H9 (cell line): Measurements from ENCODE around the gene CDK14. TPM values are rescaled to one million over a fixed set of nuclear protein-coding genes. Genes with fewer than 3 reads are reported as not detected.

ENCODE experiments used
- DNase-seq: peaks from one replicate; pipeline ENCODE4 v3.0.0-alpha.2; 2017
- H2AFZ ChIP-seq: one replicate; pipeline ENCODE4 v1.6.1; 2013; ENCODE audit warnings: mild to moderate bottlenecking, low read length, control low read depth, moderate library complexity
- H2AK5ac ChIP-seq: 2 replicates; pipeline ENCODE4 v1.6.1; 2013; ENCODE audit warnings: low read length, control low read depth, mixed read lengths; ENCODE audit not compliant: insufficient read length
- H2BK120ac ChIP-seq: one replicate; pipeline ENCODE4 v1.6.1; 2013; ENCODE audit warnings: low read depth, mild to moderate bottlenecking, low read length, control low read depth, inconsistent platforms; ENCODE audit not compliant: poor library complexity, severe bottlenecking
- H2BK12ac ChIP-seq: 2 replicates; pipeline ENCODE4 v1.6.1; 2013; ENCODE audit warnings: low read length, control low read depth, mixed read lengths, low read depth; ENCODE audit not compliant: insufficient read length
- H2BK15ac ChIP-seq: 2 replicates; pipeline ENCODE4 v1.6.1; 2013; ENCODE audit warnings: low read depth, low read length, control low read depth
- H2BK20ac ChIP-seq: one replicate; pipeline ENCODE4 v1.6.1; 2013; ENCODE audit warnings: low read depth, mild to moderate bottlenecking, low read length, control low read depth, inconsistent platforms; ENCODE audit not compliant: poor library complexity, severe bottlenecking
- H2BK5ac ChIP-seq: 2 replicates; pipeline ENCODE4 v1.6.1; 2013; ENCODE audit warnings: low read length, control low read depth, mixed read lengths; ENCODE audit not compliant: insufficient read length
- H3K14ac ChIP-seq: 2 replicates; pipeline ENCODE4 v1.6.1; 2013; ENCODE audit warnings: low read length, control low read depth; ENCODE audit not compliant: insufficient read depth
- H3K18ac ChIP-seq: 2 replicates; pipeline ENCODE4 v1.6.1; 2013; ENCODE audit warnings: low read depth, mild to moderate bottlenecking, mixed read lengths, low read length, control low read depth; ENCODE audit not compliant: insufficient read length
- H3K23ac ChIP-seq: 2 replicates; pipeline ENCODE4 v1.6.1; 2013; ENCODE audit warnings: low read length, control low read depth, mixed read lengths, low read depth; ENCODE audit not compliant: insufficient read length
- H3K23me2 ChIP-seq: 2 replicates; pipeline ENCODE4 v1.6.1; 2013; ENCODE audit warnings: low read depth, mild to moderate bottlenecking, mixed read lengths, low read length, control low read depth; ENCODE audit not compliant: insufficient read length, poor library complexity, severe bottlenecking
- H3K27ac ChIP-seq: 2 replicates; pipeline ENCODE4 v1.5.1; 2013; ENCODE audit warnings: low read length, control low read depth, mixed read lengths, low read depth; ENCODE audit not compliant: insufficient read length
- H3K27me3 ChIP-seq: 2 replicates; pipeline ENCODE4 v1.6.1; 2013; ENCODE audit warnings: low read length, control low read depth, inconsistent platforms; ENCODE audit not compliant: insufficient read depth
- H3K4ac ChIP-seq: 2 replicates; pipeline ENCODE4 v1.6.1; 2013; ENCODE audit warnings: low read depth, mild to moderate bottlenecking, control low read depth, inconsistent platforms, low read length, moderate library complexity
- H3K4me1 ChIP-seq: 2 replicates; pipeline ENCODE4 v1.6.1; 2013; ENCODE audit warnings: low read length, control low read depth, inconsistent platforms; ENCODE audit not compliant: insufficient read depth
- H3K4me2 ChIP-seq: 2 replicates; pipeline ENCODE4 v1.6.1; 2013; ENCODE audit warnings: low read length, control low read depth, mixed read lengths; ENCODE audit not compliant: insufficient read length, insufficient read depth
- H3K56ac ChIP-seq: 2 replicates; pipeline ENCODE4 v1.6.1; 2013; ENCODE audit warnings: low read depth, mild to moderate bottlenecking, mixed read lengths, low read length, control low read depth; ENCODE audit not compliant: insufficient read length
- H3K79me1 ChIP-seq: 2 replicates; pipeline ENCODE4 v1.6.1; 2013; ENCODE audit warnings: low read depth, mild to moderate bottlenecking, moderate library complexity, low read length, control low read depth, inconsistent platforms; ENCODE audit not compliant: insufficient read depth, poor library complexity, severe bottlenecking
- H3K79me2 ChIP-seq: 2 replicates; pipeline ENCODE4 v1.6.1; 2013; ENCODE audit warnings: low read length, control low read depth, inconsistent platforms; ENCODE audit not compliant: insufficient read depth
- H3K9ac ChIP-seq: 2 replicates; pipeline ENCODE4 v1.6.1; 2013; ENCODE audit warnings: low read length, control low read depth, mixed read lengths; ENCODE audit not compliant: insufficient read length; ENCODE audit errors: extremely low read depth
- H3K9me3 ChIP-seq: one replicate; pipeline ENCODE4 v1.6.1; 2013; ENCODE audit warnings: low read depth, low read length, inconsistent platforms; ENCODE audit not compliant: control insufficient read depth
- H3T11ph ChIP-seq: one replicate; pipeline ENCODE4 v1.6.1; 2013; ENCODE audit warnings: mild to moderate bottlenecking, low read length, control low read depth, inconsistent platforms
- H4K20me1 ChIP-seq: one replicate; pipeline ENCODE4 v1.6.1; 2013; ENCODE audit not compliant: control insufficient read depth, insufficient read length, insufficient read depth
- H4K5ac ChIP-seq: 2 replicates; pipeline ENCODE4 v1.6.1; 2013; ENCODE audit warnings: low read depth, mild to moderate bottlenecking, mixed read lengths, low read length, control low read depth; ENCODE audit not compliant: insufficient read length
- H4K8ac ChIP-seq: replicated peaks from 2 replicates; pipeline ENCODE4 v1.6.1; 2013; ENCODE audit warnings: low read length, control low read depth, mixed read lengths, low read depth; ENCODE audit not compliant: insufficient read length
- H4K91ac ChIP-seq: 2 replicates; pipeline ENCODE4 v1.6.1; 2013; ENCODE audit warnings: low read depth, mild to moderate bottlenecking, moderate library complexity, mixed read lengths, low read length, control low read depth; ENCODE audit not compliant: insufficient read length
- H3K27ac Mint-ChIP-seq, 3 experiments: 2 replicates in 2 of 3; 3 replicates in 1 of 3; pipeline ENCODE4 v1.8.0; 2020 to 2021; ENCODE audit warnings: mixed read lengths in 3 of 3, mild to moderate bottlenecking in 1 of 3, moderate library complexity in 1 of 3
- H3K27me3 Mint-ChIP-seq: 2 replicates; pipeline ENCODE4 v1.8.0; 2021; ENCODE audit warnings: low read depth, mild to moderate bottlenecking, moderate library complexity, mixed read lengths
- H3K36me3 Mint-ChIP-seq, 3 experiments: 2 replicates in 2 of 3; 3 replicates in 1 of 3; pipeline ENCODE4 v1.8.0; 2020 to 2021; ENCODE audit warnings: low read depth in 3 of 3, mixed read lengths in 3 of 3; ENCODE audit not compliant: insufficient read depth in 1 of 3
- H3K4me1 Mint-ChIP-seq, 2 experiments: 2 replicates each; pipeline ENCODE4 v1.8.0; 2020; ENCODE audit warnings: mixed read lengths in 2 of 2
- H3K4me3 Mint-ChIP-seq, 2 experiments: 2 replicates in 1 of 2; 3 replicates in 1 of 2; pipeline ENCODE4 v1.8.0; 2020 to 2021; ENCODE audit warnings: mild to moderate bottlenecking in 2 of 2, mixed read lengths in 2 of 2, moderate library complexity in 1 of 2
- H3K9me3 Mint-ChIP-seq, 2 experiments: 2 replicates in 1 of 2; 3 replicates in 1 of 2; pipeline ENCODE4 v1.8.0; 2020; ENCODE audit warnings: mild to moderate bottlenecking in 2 of 2, mixed read lengths in 2 of 2, moderate library complexity in 1 of 2
- WGBS: extraction: QIAGEN DNeasy Blood & Tissue Kit; methylation state at CpG from one replicate; pipeline ENCODE4 v1.1.7; 2013; ENCODE audit warnings: missing lambda C conversion rate, low lambda C conversion rate, mixed read lengths; ENCODE audit not compliant: insufficient read length; ENCODE audit errors: extremely low coverage; 5-methylcytosine and 5-hydroxymethylcytosine counted together
- total RNA-seq: library from RNA; stranded (reverse); gene quantifications from 2 replicates; pipeline ENCODE4 v1.2.1, GENCODE V29; 2021
- TF ChIP-seq, protein P1 (sequence below): fragments of 200-600 bp; sonication (generic); conservative IDR thresholded peaks from 3 replicates; pipeline ENCODE4 v1.8.0; 2021; ENCODE audit warnings: antibody characterized with exemption, mild to moderate bottlenecking

CDK14 gene
- total RNA-seq, 1 experiment from 2014 or later, result 23.9 TPM

DNA sequence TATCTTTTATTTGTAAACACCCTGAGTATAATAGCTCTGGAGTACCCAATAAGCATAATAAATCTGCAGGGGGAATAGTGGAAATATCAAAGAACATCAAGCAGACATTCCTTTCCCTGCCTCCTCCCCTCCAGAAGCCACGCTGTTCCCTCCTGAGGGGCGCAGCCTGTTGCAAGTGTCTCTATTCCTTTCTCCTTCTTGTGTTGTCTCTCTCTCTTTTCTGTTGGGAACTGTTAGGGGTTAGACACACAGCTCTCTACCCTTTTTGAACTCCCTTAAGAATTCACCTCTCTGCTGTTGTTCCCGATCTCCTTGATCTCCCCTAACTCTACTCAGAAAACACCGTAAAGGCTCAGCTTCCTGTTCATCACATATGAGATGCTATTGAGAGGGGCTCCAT, 490.1 kb downstream of the CDK14 start:
- Histone ChIP-seq H3K23ac (no peak overlapping the region), H2AFZ (no peak overlapping the region), H3K4me2 (no peak overlapping the region), H3K56ac (no peak overlapping the region), H2AK5ac (no peak overlapping the region), H3K23me2 (no peaks in the 10 kb centered on the region), H3K9ac (no peak overlapping the region), H3K27me3 (no peaks in the 10 kb centered on the region), H3K9me3 (no peaks in the 10 kb centered on the region), H3K79me2 (no peaks in the 10 kb centered on the region), H3T11ph (no peak overlapping the region), H4K20me1 (no peaks in the 10 kb centered on the region), H3K4ac (no peak overlapping the region), H4K8ac (no peak overlapping the region), H3K27ac (no peak overlapping the region), H2BK5ac (no peak overlapping the region), H2BK20ac (no peak overlapping the region), H4K5ac (no peak overlapping the region), H3K79me1 (no peaks in the 10 kb centered on the region), H2BK12ac (no peak overlapping the region), H3K4me1 (no peaks in the 10 kb centered on the region), H4K91ac (no peak overlapping the region), H2BK120ac (no peak overlapping the region), H3K14ac (no peak overlapping the region), H3K18ac (no peak overlapping the region), H2BK15ac (no peak overlapping the region)
- no peak for DNase-seq
- no CpG with 5 or more reads among the region's 4 CpGs for WGBS
- TF ChIP-seq, protein P1, sequence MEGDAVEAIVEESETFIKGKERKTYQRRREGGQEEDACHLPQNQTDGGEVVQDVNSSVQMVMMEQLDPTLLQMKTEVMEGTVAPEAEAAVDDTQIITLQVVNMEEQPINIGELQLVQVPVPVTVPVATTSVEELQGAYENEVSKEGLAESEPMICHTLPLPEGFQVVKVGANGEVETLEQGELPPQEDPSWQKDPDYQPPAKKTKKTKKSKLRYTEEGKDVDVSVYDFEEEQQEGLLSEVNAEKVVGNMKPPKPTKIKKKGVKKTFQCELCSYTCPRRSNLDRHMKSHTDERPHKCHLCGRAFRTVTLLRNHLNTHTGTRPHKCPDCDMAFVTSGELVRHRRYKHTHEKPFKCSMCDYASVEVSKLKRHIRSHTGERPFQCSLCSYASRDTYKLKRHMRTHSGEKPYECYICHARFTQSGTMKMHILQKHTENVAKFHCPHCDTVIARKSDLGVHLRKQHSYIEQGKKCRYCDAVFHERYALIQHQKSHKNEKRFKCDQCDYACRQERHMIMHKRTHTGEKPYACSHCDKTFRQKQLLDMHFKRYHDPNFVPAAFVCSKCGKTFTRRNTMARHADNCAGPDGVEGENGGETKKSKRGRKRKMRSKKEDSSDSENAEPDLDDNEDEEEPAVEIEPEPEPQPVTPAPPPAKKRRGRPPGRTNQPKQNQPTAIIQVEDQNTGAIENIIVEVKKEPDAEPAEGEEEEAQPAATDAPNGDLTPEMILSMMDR, result no peak
- Mint-ChIP-seq H3K4me1 (peaks cover 6% of the 10 kb centered on the region in 2 experiments), H3K27me3 (no peaks in the 10 kb centered on the region), H3K36me3 (no peaks in the 10 kb centered on the region), H3K4me3 (no peak overlapping the region), H3K27ac (no peak overlapping the region), H3K9me3 (no peaks in the 10 kb centered on the region)
